ENCODE measurements around the gene ADISSP. TPM values are rescaled to one million over a fixed set of nuclear protein-coding genes. Genes with fewer than 3 reads are reported as not detected.

Gene ADISSP
- total RNA-seq, 1 experiment from 2014 or later = 99.4 TPM

DNA sequence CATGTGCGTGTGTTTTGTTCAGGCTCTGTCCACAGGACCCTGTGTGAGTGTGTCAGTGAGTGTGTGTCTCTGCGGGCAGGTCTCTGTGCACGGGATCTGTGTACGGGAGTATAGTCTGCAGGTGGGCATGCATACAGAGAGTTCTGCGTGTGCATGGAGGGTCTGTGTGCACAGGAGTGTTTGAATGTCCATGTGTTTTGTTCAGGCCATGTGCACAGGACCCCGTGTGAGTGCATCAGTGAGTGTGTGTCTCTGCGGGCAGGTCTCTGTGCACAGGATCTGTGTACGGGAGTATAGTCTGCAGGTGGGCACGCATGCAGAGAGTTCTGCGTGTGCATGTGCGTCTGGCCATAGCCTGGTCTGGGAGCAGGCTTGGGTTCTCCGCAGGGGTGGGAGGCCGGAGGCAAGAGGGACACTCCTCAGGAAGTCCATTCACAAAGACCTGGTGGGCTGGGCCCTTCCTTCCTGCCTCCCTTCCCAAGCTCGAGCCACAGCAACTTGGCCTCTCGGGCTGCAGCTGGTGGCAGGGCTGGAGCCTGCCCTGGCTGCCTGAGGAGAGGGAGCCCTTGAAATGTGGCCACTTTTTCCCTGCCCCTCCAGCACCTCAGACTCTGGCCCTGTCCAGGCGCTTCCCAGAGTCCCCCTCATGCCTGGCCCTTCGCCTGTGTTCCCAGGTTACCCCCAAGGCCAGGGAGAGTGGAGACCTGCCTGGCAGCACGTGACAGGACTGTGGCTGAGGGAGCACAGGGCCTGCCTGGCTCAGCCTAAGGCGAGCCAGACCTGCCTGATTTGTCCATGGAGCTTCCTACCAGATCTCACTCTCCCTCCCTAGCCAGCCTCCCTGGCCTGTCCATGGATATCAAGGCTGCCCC is 28.3 kb downstream of the ADISSP start:
- H3K27ac ChIP-seq (ENCODE audit: low read depth, low read length) = no peak overlapping the region
- ATAC-seq = 0 out of 2 replicates have a peak, but pooled peaks have one; percentile 20
- no peak for DNase-seq (ENCODE audit: low read depth, low spot score)
- no TSS peak for BruUV-seq (replicated peaks)
- H3K79me2 ChIP-seq (ENCODE audit: insufficient read depth, low read length) = no peaks in the 10 kb centered on the region
- ChIA-PET RAD21 (ENCODE audit: low non-redundant PET in 1 of 2, low total read pairs in 2 of 2, uncharacterized antibody in 2 of 2, unreplicated experiment in 2 of 2) (no interaction called here), POLR2A (no interaction called here), CTCF (no interaction called here)
- H3K4me3 ChIP-seq (replicated peaks in 1 of 2; ENCODE audit: low read depth in 1 of 2, low read length in 2 of 2) = no peak overlapping the region
- no peak overlapping the region for H3K4me2 ChIP-seq (ENCODE audit: low read length)
- H3K27me3 ChIP-seq (ENCODE audit: insufficient read depth, low read length) = no peaks in the 10 kb centered on the region
- H3K9ac ChIP-seq (ENCODE audit: low read length) = no peak overlapping the region
- H3K4me1 ChIP-seq (ENCODE audit: control insufficient read depth in 1 of 2, insufficient read depth in 2 of 2, low read length in 2 of 2) = peaks cover 2 to 7% of the 10 kb centered on the region in 2 experiments
- intact Hi-C loops (cut with micrococcal nuclease) = no loop called here
- no peaks in the 10 kb centered on the region for H4K20me1 ChIP-seq (ENCODE audit: insufficient read depth)
- no peaks in the 10 kb centered on the region for H3K9me2 ChIP-seq (ENCODE audit: insufficient read depth)
- H3K9me3 ChIP-seq (ENCODE audit: control insufficient read depth in 1 of 2, insufficient read depth in 1 of 2, low read depth in 1 of 2, low read length in 2 of 2) = no peaks in the 10 kb centered on the region
- H2AFZ ChIP-seq (ENCODE audit: low read depth, low read length, poor library complexity, severe bottlenecking) = no peak overlapping the region
- no peaks in the 10 kb centered on the region for H3K36me3 ChIP-seq (ENCODE audit: control insufficient read depth in 1 of 2, insufficient read depth in 2 of 2, low read length in 2 of 2)
- TF ChIP-seq FOSL1 (IDR thresholded peaks at IDR 0.05; ENCODE audit: low read depth) = no peak
- no peak for TF ChIP-seq EGR1 (IDR thresholded peaks at IDR 0.05; ENCODE audit: low read depth)
- TF ChIP-seq SP1 (IDR thresholded peaks at IDR 0.05; ENCODE audit: low read depth) = no peak
- TF ChIP-seq EZH2phosphoT487 (IDR thresholded peaks at IDR 0.05; ENCODE audit: borderline replicate concordance) = no peak
- TF ChIP-seq, protein P1, sequence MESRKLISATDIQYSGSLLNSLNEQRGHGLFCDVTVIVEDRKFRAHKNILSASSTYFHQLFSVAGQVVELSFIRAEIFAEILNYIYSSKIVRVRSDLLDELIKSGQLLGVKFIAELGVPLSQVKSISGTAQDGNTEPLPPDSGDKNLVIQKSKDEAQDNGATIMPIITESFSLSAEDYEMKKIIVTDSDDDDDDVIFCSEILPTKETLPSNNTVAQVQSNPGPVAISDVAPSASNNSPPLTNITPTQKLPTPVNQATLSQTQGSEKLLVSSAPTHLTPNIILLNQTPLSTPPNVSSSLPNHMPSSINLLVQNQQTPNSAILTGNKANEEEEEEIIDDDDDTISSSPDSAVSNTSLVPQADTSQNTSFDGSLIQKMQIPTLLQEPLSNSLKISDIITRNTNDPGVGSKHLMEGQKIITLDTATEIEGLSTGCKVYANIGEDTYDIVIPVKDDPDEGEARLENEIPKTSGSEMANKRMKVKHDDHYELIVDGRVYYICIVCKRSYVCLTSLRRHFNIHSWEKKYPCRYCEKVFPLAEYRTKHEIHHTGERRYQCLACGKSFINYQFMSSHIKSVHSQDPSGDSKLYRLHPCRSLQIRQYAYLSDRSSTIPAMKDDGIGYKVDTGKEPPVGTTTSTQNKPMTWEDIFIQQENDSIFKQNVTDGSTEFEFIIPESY (IDR thresholded peaks at IDR 0.05; ENCODE audit: extremely low read depth, insufficient replicate concordance, low read length) = no peak
- TF ChIP-seq SIN3A (IDR thresholded peaks at IDR 0.05; ENCODE audit: low read depth) = no peak
- TF ChIP-seq RAD21 (IDR thresholded peaks at IDR 0.05; ENCODE audit: low read depth) = no peak
- no peak for TF ChIP-seq ELF1 (IDR thresholded peaks at IDR 0.05; ENCODE audit: borderline replicate concordance, low read depth)
- TF ChIP-seq, protein P2, sequence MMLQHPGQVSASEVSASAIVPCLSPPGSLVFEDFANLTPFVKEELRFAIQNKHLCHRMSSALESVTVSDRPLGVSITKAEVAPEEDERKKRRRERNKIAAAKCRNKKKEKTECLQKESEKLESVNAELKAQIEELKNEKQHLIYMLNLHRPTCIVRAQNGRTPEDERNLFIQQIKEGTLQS (IDR thresholded peaks at IDR 0.05) = no peak
- TF ChIP-seq, protein P3, sequence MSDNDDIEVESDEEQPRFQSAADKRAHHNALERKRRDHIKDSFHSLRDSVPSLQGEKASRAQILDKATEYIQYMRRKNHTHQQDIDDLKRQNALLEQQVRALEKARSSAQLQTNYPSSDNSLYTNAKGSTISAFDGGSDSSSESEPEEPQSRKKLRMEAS (IDR thresholded peaks at IDR 0.05) = no peak
- no peak for TF ChIP-seq TCF7L2 (IDR thresholded peaks at IDR 0.05; ENCODE audit: borderline replicate concordance, extremely low read depth, insufficient read depth, insufficient read length)
- no peak for TF ChIP-seq POLR2A (IDR thresholded peaks at IDR 0.05; ENCODE audit: borderline replicate concordance, extremely low read depth, insufficient read depth, insufficient read length)
- no peak for TF ChIP-seq CEBPB (IDR thresholded peaks at IDR 0.05; ENCODE audit: low read depth)
- TF ChIP-seq EZH2 (IDR thresholded peaks at IDR 0.05) = no peak
- TF ChIP-seq JUND (IDR thresholded peaks at IDR 0.05) = no peak
- TF ChIP-seq, protein P4, sequence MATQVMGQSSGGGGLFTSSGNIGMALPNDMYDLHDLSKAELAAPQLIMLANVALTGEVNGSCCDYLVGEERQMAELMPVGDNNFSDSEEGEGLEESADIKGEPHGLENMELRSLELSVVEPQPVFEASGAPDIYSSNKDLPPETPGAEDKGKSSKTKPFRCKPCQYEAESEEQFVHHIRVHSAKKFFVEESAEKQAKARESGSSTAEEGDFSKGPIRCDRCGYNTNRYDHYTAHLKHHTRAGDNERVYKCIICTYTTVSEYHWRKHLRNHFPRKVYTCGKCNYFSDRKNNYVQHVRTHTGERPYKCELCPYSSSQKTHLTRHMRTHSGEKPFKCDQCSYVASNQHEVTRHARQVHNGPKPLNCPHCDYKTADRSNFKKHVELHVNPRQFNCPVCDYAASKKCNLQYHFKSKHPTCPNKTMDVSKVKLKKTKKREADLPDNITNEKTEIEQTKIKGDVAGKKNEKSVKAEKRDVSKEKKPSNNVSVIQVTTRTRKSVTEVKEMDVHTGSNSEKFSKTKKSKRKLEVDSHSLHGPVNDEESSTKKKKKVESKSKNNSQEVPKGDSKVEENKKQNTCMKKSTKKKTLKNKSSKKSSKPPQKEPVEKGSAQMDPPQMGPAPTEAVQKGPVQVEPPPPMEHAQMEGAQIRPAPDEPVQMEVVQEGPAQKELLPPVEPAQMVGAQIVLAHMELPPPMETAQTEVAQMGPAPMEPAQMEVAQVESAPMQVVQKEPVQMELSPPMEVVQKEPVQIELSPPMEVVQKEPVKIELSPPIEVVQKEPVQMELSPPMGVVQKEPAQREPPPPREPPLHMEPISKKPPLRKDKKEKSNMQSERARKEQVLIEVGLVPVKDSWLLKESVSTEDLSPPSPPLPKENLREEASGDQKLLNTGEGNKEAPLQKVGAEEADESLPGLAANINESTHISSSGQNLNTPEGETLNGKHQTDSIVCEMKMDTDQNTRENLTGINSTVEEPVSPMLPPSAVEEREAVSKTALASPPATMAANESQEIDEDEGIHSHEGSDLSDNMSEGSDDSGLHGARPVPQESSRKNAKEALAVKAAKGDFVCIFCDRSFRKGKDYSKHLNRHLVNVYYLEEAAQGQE (IDR thresholded peaks at IDR 0.05; ENCODE audit: low read depth) = no peak

All from HCT116 (cell line).